Endothelial cell of umbilical vein (primary cell): ENCODE results near the gene OR7A10. TPM values are rescaled to one million over a fixed set of nuclear protein-coding genes. Genes with fewer than 3 reads are reported as not detected.

Experiments used
- BruUV-seq: library from RNA; stranded (reverse); fragments of 400-500 nt; replicated peaks from 2 replicates; lab custom pipeline; 2021; lab: Mats Ljungman, UMichigan
- CTCF ChIA-PET: fragments of 300-600, 350-600 bp; sonication (Branson Sonifier 250); formaldehyde crosslinking; loops from one replicate; lab custom pipeline; 2021; ENCODE audit warnings: antibody characterized with exemption, inconsistent platforms; lab: Charles Lee
- POLR2A ChIA-PET: fragments of 300-600, 350-600 bp; sonication (Branson Sonifier 250); formaldehyde crosslinking; loops from one replicate; lab custom pipeline; 2021; ENCODE audit warnings: antibody characterized with exemption, inconsistent platforms; lab: Charles Lee
- DNase-seq: peaks from one replicate; pipeline ENCODE4 v3.0.0-alpha.2; 2011; ENCODE audit warnings: low read depth, low spot score
- FAIRE-seq: peaks from 2 replicates; lab custom pipeline; 2011; peaks lifted over from hg19 to GRCh38; lab: Jason Lieb, UNC
- H2AFZ ChIP-seq: 2 replicates; pipeline ENCODE4 v1.6.0; 2012; ENCODE audit warnings: low read depth, low read length, control low read depth, inconsistent platforms
- H3K27ac ChIP-seq: 2 replicates; pipeline ENCODE4 v1.5.1; 2011; ENCODE audit warnings: low read depth, mild to moderate bottlenecking, control low read depth, low read length, moderate library complexity; ENCODE audit not compliant: insufficient read depth
- H3K27me3 ChIP-seq, 2 experiments: 2 replicates each; pipeline versions ENCODE4 v1.6.0 to v1.6.1; 2011; ENCODE audit warnings: low read length in 2 of 2, mixed read lengths in 1 of 2; ENCODE audit not compliant: control insufficient read depth in 2 of 2, insufficient read depth in 2 of 2
- H3K36me3 ChIP-seq, 2 experiments: 2 replicates in 1 of 2; 3 replicates in 1 of 2; pipeline ENCODE4 v1.5.1; 2011; ENCODE audit warnings: low read length in 2 of 2, mild to moderate bottlenecking in 1 of 2, moderate library complexity in 1 of 2; ENCODE audit not compliant: control insufficient read depth in 2 of 2, insufficient read depth in 2 of 2; ENCODE audit errors: extremely low read depth in 1 of 2
- H3K4me1 ChIP-seq: 3 replicates; pipeline ENCODE4 v1.5.1; 2011; ENCODE audit warnings: mild to moderate bottlenecking, low read length; ENCODE audit not compliant: control insufficient read depth, insufficient read depth; ENCODE audit errors: extremely low read depth
- H3K4me2 ChIP-seq: 2 replicates; pipeline ENCODE4 v1.6.1; 2011; ENCODE audit warnings: low read length, control low read depth, mixed read lengths; ENCODE audit not compliant: insufficient read depth
- H3K4me3 ChIP-seq, 3 experiments: fragments of 200-600 bp in 1 of 3; sonication (generic), shearing (Covaris generic) in 1 of 3; replicated peaks in 1 of 3; 2 replicates each; pipeline ENCODE4 v1.5.1; 2011 to 2016; ENCODE audit warnings: control low read depth in 3 of 3, low read length in 3 of 3, mild to moderate bottlenecking in 2 of 3, inconsistent platforms in 1 of 3, low read depth in 1 of 3, moderate library complexity in 1 of 3; ENCODE audit not compliant: insufficient read depth in 1 of 3
- H3K79me2 ChIP-seq: 2 replicates; pipeline ENCODE4 v1.6.0; 2012; ENCODE audit warnings: low read length, inconsistent platforms; ENCODE audit not compliant: control insufficient read depth, insufficient read depth
- H3K9ac ChIP-seq: replicated peaks from 2 replicates; pipeline ENCODE3; 2011; ENCODE audit warnings: low read length, control low read depth; ENCODE audit not compliant: insufficient read depth; ENCODE audit errors: extremely low read depth
- H3K9me1 ChIP-seq: replicated peaks from 3 replicates; pipeline ENCODE4 v1.6.0; 2011; ENCODE audit warnings: mild to moderate bottlenecking, low read length; ENCODE audit not compliant: control insufficient read depth, insufficient read depth; ENCODE audit errors: extremely low read depth
- H3K9me3 ChIP-seq: replicated peaks from 2 replicates; pipeline ENCODE4 v1.5.1; 2012; ENCODE audit warnings: low read length, inconsistent platforms; ENCODE audit not compliant: control insufficient read depth, insufficient read depth
- H4K20me1 ChIP-seq: replicated peaks from 2 replicates; pipeline ENCODE3; 2011; ENCODE audit warnings: mild to moderate bottlenecking, low read length; ENCODE audit not compliant: control insufficient read depth, insufficient read depth; ENCODE audit errors: extremely low read depth
- CTCF ChIP-seq, 2 donors: IDR thresholded peaks; 1 replicate in 1 of 2; 2 replicates in 1 of 2; pipeline ENCODE4 v1.5.1; 2011; ENCODE audit warnings: low read length in 2 of 2, mild to moderate bottlenecking in 2 of 2, moderate library complexity in 2 of 2, control low read depth in 1 of 2, inconsistent platforms in 1 of 2, low read depth in 1 of 2; ENCODE audit not compliant: insufficient read depth in 1 of 2; ENCODE audit errors: extremely low read depth in 1 of 2
- EZH2 ChIP-seq: IDR thresholded peaks from 2 replicates; pipeline ENCODE4 v1.6.1; 2012; ENCODE audit warnings: borderline replicate concordance, low read depth, mild to moderate bottlenecking, moderate library complexity, low read length, inconsistent platforms; ENCODE audit not compliant: severe bottlenecking
- FOS ChIP-seq: IDR thresholded peaks from 2 replicates; pipeline ENCODE4 v1.6.1; 2011; ENCODE audit warnings: mild to moderate bottlenecking, low read length, moderate library complexity, borderline replicate concordance; ENCODE audit not compliant: insufficient read depth
- GATA2 ChIP-seq: IDR thresholded peaks from 2 replicates; pipeline ENCODE4 v1.7.0; 2011; ENCODE audit warnings: low read depth, mild to moderate bottlenecking, moderate library complexity, mixed read lengths, low read length; ENCODE audit not compliant: insufficient read length, insufficient read depth
- JUN ChIP-seq: IDR thresholded peaks from 2 replicates; pipeline ENCODE4 v1.6.1; 2011; ENCODE audit warnings: borderline replicate concordance, low read depth; ENCODE audit not compliant: insufficient read length, insufficient read depth
- MAX ChIP-seq: IDR thresholded peaks from 2 replicates; pipeline ENCODE4 v1.6.1; 2011; ENCODE audit not compliant: insufficient read depth, insufficient read length
- MYC ChIP-seq: IDR thresholded peaks from one replicate; pipeline ENCODE4 v1.6.1; 2011; ENCODE audit warnings: mild to moderate bottlenecking, low read depth, low read length
- POLR2A ChIP-seq: IDR thresholded peaks from 2 replicates; pipeline ENCODE4 v1.6.1; 2012; ENCODE audit warnings: low read depth, mild to moderate bottlenecking, control low read depth, low read length
- POLR2AphosphoS5 ChIP-seq: IDR thresholded peaks from 2 replicates; pipeline ENCODE4 v1.6.1; 2012; ENCODE audit warnings: low read depth, mild to moderate bottlenecking, control low read depth, low read length, moderate library complexity; ENCODE audit not compliant: insufficient read depth
- dilution Hi-C: fragments of 300-500 bp; cut with MboI; formaldehyde crosslinking; loops from one replicate; pipeline ENCODE4 v1.15.0; 2019; ENCODE audit warnings: low sequenced_read_pairs; ENCODE audit not compliant: extremely low pct_ligation_motif_present
- intact Hi-C: fragments of 100-400 bp; cut with micrococcal nuclease; formaldehyde crosslinking; loops from one replicate; pipeline ENCODE4 v1.10.0; 2022
- polyA plus RNA-seq, 4 experiments: library from polyadenylated mRNA; depleted of rRNA in 3 of 4; stranded (reverse) in 3 of 4; unstranded in 1 of 4; fragments of >200 nt; gene quantifications; 2 replicates each; pipeline versions ENCODE4 v1.2.1 to v1.2.3, GENCODE V29; 2011 to 2012; ENCODE audit warnings: missing spikeins in 1 of 4
- total RNA-seq: library from RNA; stranded (reverse); gene quantifications from 2 replicates; pipeline ENCODE4 v1.2.3, GENCODE V29; 2021

OR7A10 gene
- total and polyA plus RNA-seq, 2 donors (not counting 3 experiments of a cell fraction or from before 2014, with no cell fraction given): not detected

GRCh38 chr19:14826006-14826405 is 22.7 kb downstream of the OR7A10 start:
- CTCF ChIA-PET: no interaction called here
- H3K4me3 ChIP-seq: no peak overlapping the region
- no peak for FAIRE-seq
- no peak overlapping the region for H3K4me2 ChIP-seq
- no TSS peak for BruUV-seq
- TF ChIP-seq GATA2 (no peak), MYC (no peak), EZH2 (no peak), JUN (no peak), POLR2A (no peak), MAX (no peak), POLR2AphosphoS5 (no peak), FOS (no peak), CTCF (IDR thresholded peaks at IDR 0.05; ENCODE audit: extremely low read depth in 1 of 2, insufficient read depth in 1 of 2, low read depth in 1 of 2, low read length in 2 of 2) (no peak)
- no peaks in the 10 kb centered on the region for H4K20me1 ChIP-seq
- no peaks in the 10 kb centered on the region for H3K9me3 ChIP-seq
- no peaks in the 10 kb centered on the region for H3K4me1 ChIP-seq
- dilution Hi-C loops: no loop called here
- no peaks in the 10 kb centered on the region for H3K27me3 ChIP-seq
- no peak overlapping the region for H2AFZ ChIP-seq
- POLR2A ChIA-PET: no interaction called here
- H3K27ac ChIP-seq: no peak overlapping the region
- H3K79me2 ChIP-seq: no peaks in the 10 kb centered on the region
- no peaks in the 10 kb centered on the region for H3K36me3 ChIP-seq
- DNase-seq: no peak
- H3K9ac ChIP-seq: no peak overlapping the region
- no peaks in the 10 kb centered on the region for H3K9me1 ChIP-seq
- intact Hi-C loops: no loop called here
